HEK293 (cell line): ENCODE results near the gene NXN.

Source experiments
- CTCF ChIA-PET: fragments of 350-600 bp; formaldehyde crosslinking; extraction: SDS; loops from one replicate; lab custom pipeline; 2021; ENCODE audit warnings: antibody characterized with exemption; lab: Yijun Ruan, JAX
- POLR2A ChIA-PET: fragments of 300-600 bp; formaldehyde crosslinking; extraction: SDS; loops from one replicate; lab custom pipeline; 2020; ENCODE audit warnings: antibody characterized with exemption, inconsistent platforms; lab: Yijun Ruan, JAX
- H3K27ac ChIP-seq: fragments of 200-500 bp; sonication (Bioruptor generic); 2 replicates; pipeline ENCODE4 v1.5.1; 2014; ENCODE audit warnings: low read depth, low read length, control low read depth, inconsistent platforms; ENCODE audit errors: extremely low read depth
- H3K36me3 ChIP-seq, 2 experiments: fragments of 200-500 bp in 1 of 2; sonication (Bioruptor generic) in 1 of 2; 1 replicate in 1 of 2; 2 replicates in 1 of 2; pipeline ENCODE4 v1.5.1; 2014 to 2017; ENCODE audit warnings: inconsistent platforms in 2 of 2, low read length in 2 of 2; ENCODE audit not compliant: control insufficient read depth in 2 of 2, insufficient read depth in 1 of 2
- H3K4me1 ChIP-seq: fragments of 200-500 bp; sonication (Bioruptor generic); 2 replicates; pipeline ENCODE4 v1.5.1; 2014; ENCODE audit warnings: mild to moderate bottlenecking, low read length, inconsistent platforms; ENCODE audit not compliant: control insufficient read depth, insufficient read depth
- H3K4me3 ChIP-seq: 2 replicates; pipeline ENCODE4 v1.5.1; 2011; ENCODE audit warnings: low read depth, mild to moderate bottlenecking, control low read depth, low read length, moderate library complexity
- H3K9me3 ChIP-seq: fragments of 200-500 bp; sonication (Bioruptor generic); 2 replicates; pipeline ENCODE4 v1.5.1; 2014; ENCODE audit warnings: low read depth, low read length, inconsistent platforms; ENCODE audit not compliant: control insufficient read depth, insufficient read depth
- EGR2 ChIP-seq: fragments of 450-650 bp; formaldehyde crosslinking; IDR thresholded peaks from 2 replicates; pipeline ENCODE4 v1.5.1; 2016; ENCODE audit warnings: low read depth, missing biosample characterization, missing genetic modification characterization
- REPIN1 ChIP-seq: fragments of 450-650 bp; formaldehyde crosslinking; IDR thresholded peaks from 2 replicates; pipeline ENCODE4 v1.5.1; 2017; ENCODE audit warnings: missing biosample characterization, missing genetic modification characterization, low read depth
- YY1 ChIP-seq: fragments of 450-650 bp; formaldehyde crosslinking; IDR thresholded peaks from 2 replicates; pipeline ENCODE4 v1.5.1; 2018; ENCODE audit warnings: missing biosample characterization, missing genetic modification characterization
- ZBTB1 ChIP-seq: fragments of 450-650 bp; formaldehyde crosslinking; IDR thresholded peaks from 2 replicates; pipeline ENCODE4 v1.5.1; 2016; ENCODE audit warnings: missing biosample characterization, missing genetic modification characterization
- ZBTB17 ChIP-seq: fragments of 450-650 bp; formaldehyde crosslinking; IDR thresholded peaks from 2 replicates; pipeline ENCODE4 v1.5.1; 2016; ENCODE audit warnings: missing biosample characterization, missing genetic modification characterization
- ZBTB21 ChIP-seq: fragments of 450-650 bp; formaldehyde crosslinking; IDR thresholded peaks from 2 replicates; pipeline ENCODE4 v1.5.1; 2017; ENCODE audit warnings: missing biosample characterization, missing genetic modification characterization
- ZNF138 ChIP-seq: fragments of 450-650 bp; formaldehyde crosslinking; IDR thresholded peaks from 2 replicates; pipeline ENCODE4 v1.5.1; 2016; ENCODE audit warnings: missing biosample characterization, missing genetic modification characterization, borderline replicate concordance
- ZNF391 ChIP-seq: fragments of 450-650 bp; formaldehyde crosslinking; IDR thresholded peaks from 2 replicates; pipeline ENCODE4 v1.5.1; 2016; ENCODE audit warnings: low read depth, missing biosample characterization, missing genetic modification characterization, borderline replicate concordance
- ZNF394 ChIP-seq: fragments of 450-650 bp; formaldehyde crosslinking; IDR thresholded peaks from 2 replicates; pipeline ENCODE4 v1.5.1; 2016; ENCODE audit warnings: missing biosample characterization, missing genetic modification characterization, mild to moderate bottlenecking, moderate library complexity, borderline replicate concordance
- ZNF558 ChIP-seq: fragments of 450-650 bp; formaldehyde crosslinking; IDR thresholded peaks from 2 replicates; pipeline ENCODE4 v1.5.1; 2016; ENCODE audit warnings: missing biosample characterization, missing genetic modification characterization
- ZNF571 ChIP-seq: fragments of 450-650 bp; formaldehyde crosslinking; IDR thresholded peaks from 2 replicates; pipeline ENCODE4 v1.5.0; 2017; ENCODE audit warnings: missing biosample characterization, missing genetic modification characterization
- ZNF610 ChIP-seq: fragments of 450-650 bp; formaldehyde crosslinking; IDR thresholded peaks from 2 replicates; pipeline ENCODE4 v1.5.1; 2016; ENCODE audit warnings: missing biosample characterization, missing genetic modification characterization, borderline replicate concordance
- ZNF654 ChIP-seq: fragments of 450-650 bp; formaldehyde crosslinking; IDR thresholded peaks from 2 replicates; pipeline ENCODE4 v1.5.1; 2016; ENCODE audit warnings: low read depth, missing biosample characterization, missing genetic modification characterization
- ZNF830 ChIP-seq: fragments of 450-650 bp; IDR thresholded peaks from 2 replicates; pipeline ENCODE4 v1.5.0; 2018; ENCODE audit warnings: missing biosample characterization, missing genetic modification characterization, low read depth, mild to moderate bottlenecking, moderate library complexity
- TF ChIP-seq, protein P1 (sequence below): fragments of 450-650 bp; formaldehyde crosslinking; IDR thresholded peaks from 2 replicates; pipeline ENCODE4 v1.5.1; 2016; ENCODE audit warnings: missing biosample characterization, missing genetic modification characterization
- TF ChIP-seq, protein P2 (sequence below): fragments of 450-650 bp; formaldehyde crosslinking; IDR thresholded peaks from 2 replicates; pipeline ENCODE4 v1.5.1; 2016; ENCODE audit warnings: missing biosample characterization, missing genetic modification characterization
- TF ChIP-seq, protein P3 (sequence below): fragments of 450-650 bp; formaldehyde crosslinking; IDR thresholded peaks from 2 replicates; pipeline ENCODE4 v1.5.1; 2016; ENCODE audit warnings: missing biosample characterization, missing genetic modification characterization, borderline replicate concordance
- TF ChIP-seq, protein P4 (sequence below): fragments of 450-650 bp; formaldehyde crosslinking; IDR thresholded peaks from 2 replicates; pipeline ENCODE4 v1.5.1; 2016; ENCODE audit warnings: missing biosample characterization, missing genetic modification characterization
- TF ChIP-seq, protein P5 (sequence below): fragments of 450-650 bp; formaldehyde crosslinking; IDR thresholded peaks from 2 replicates; pipeline ENCODE4 v1.5.1; 2016; ENCODE audit warnings: missing biosample characterization, missing genetic modification characterization

Gene NXN

DNA sequence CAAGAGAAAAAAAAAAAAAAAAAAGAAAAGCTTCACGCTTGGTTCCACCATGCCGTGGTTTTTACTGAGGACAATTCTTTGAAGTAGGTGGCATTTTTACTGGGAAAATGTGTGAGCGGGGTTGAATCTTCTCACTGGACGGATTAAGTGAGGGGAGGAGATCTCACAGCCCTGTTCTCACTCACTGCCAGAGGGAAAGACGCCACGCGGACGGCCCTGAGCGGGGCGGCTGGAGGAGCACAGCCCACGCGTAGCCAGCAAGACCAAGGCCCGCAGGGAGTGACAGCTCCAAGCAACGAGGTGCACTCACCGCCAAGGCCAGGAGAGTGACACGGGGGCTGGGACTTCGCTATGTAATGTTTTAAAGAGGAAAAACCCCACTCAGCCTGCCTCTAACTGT is 154.4 kb downstream of the NXN start:
- Histone ChIP-seq H3K4me3 (no peak overlapping the region), H3K36me3 (peaks cover 0 to 8% of the 10 kb centered on the region in 2 experiments; a peak in 1 of 3 replicates), H3K27ac (no peak overlapping the region), H3K4me1 (no peaks in the 10 kb centered on the region), H3K9me3 (no peaks in the 10 kb centered on the region)
- TF ChIP-seq EGR2 (tag by site-specific recombination) (peak; percentile 45; the same call in 1 of the 2 replicates), ZNF138 (tag by site-specific recombination) (no peak), ZNF654 (tag by site-specific recombination) (no peak)
- CTCF ChIA-PET: no interaction called here
- POLR2A ChIA-PET: no interaction called here

DNA sequence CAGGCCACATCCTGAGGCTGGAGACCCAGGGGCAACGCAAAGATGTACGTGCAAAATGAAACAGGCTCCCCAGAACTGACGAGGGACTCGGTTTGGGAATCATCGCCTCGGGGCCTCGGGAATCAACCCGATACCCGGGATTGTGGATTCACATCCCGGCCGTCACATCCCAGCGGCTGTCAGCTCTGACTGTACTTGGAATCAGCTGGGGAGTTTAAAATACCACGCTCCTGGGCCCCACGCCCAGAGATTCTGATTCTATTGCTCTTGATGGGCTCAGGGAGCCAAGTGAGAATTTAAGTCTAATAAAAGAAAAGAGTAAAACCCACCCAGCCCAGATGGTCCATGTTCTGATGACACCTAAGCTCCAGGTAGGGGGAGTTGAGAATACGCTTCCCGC is 155.2 kb downstream of the NXN start:
- ChIA-PET POLR2A (no interaction called here), CTCF (interaction anchor here (0.6 kb wide), 1 partner anchor 136 kb away, joined by 3 read pairs; no protein-coding TSS in a partner anchor)
- Histone ChIP-seq H3K36me3 (peaks cover 0 to 17% of the 10 kb centered on the region in 2 experiments; a peak in 1 of 3 replicates), H3K4me1 (no peaks in the 10 kb centered on the region), H3K4me3 (no peak overlapping the region), H3K27ac (no peak overlapping the region), H3K9me3 (no peaks in the 10 kb centered on the region)
- TF ChIP-seq ZNF610 (no peak), ZBTB17 (tag by site-specific recombination) (no peak), ZNF571 (no peak), ZNF391 (tag by site-specific recombination) (no peak), ZBTB21 (tag by site-specific recombination) (no peak), YY1 (tag by site-specific recombination) (no peak)
- TF ChIP-seq, protein P1, sequence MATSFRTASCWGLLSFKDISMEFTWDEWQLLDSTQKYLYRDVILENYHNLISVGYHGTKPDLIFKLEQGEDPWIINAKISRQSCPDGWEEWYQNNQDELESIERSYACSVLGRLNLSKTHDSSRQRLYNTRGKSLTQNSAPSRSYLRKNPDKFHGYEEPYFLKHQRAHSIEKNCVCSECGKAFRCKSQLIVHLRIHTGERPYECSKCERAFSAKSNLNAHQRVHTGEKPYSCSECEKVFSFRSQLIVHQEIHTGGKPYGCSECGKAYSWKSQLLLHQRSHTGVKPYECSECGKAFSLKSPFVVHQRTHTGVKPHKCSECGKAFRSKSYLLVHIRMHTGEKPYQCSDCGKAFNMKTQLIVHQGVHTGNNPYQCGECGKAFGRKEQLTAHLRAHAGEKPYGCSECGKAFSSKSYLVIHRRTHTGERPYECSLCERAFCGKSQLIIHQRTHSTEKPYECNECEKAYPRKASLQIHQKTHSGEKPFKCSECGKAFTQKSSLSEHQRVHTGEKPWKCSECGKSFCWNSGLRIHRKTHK (tag by site-specific recombination): no peak
- TF ChIP-seq, protein P2, sequence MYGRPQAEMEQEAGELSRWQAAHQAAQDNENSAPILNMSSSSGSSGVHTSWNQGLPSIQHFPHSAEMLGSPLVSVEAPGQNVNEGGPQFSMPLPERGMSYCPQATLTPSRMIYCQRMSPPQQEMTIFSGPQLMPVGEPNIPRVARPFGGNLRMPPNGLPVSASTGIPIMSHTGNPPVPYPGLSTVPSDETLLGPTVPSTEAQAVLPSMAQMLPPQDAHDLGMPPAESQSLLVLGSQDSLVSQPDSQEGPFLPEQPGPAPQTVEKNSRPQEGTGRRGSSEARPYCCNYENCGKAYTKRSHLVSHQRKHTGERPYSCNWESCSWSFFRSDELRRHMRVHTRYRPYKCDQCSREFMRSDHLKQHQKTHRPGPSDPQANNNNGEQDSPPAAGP: no peak

DNA sequence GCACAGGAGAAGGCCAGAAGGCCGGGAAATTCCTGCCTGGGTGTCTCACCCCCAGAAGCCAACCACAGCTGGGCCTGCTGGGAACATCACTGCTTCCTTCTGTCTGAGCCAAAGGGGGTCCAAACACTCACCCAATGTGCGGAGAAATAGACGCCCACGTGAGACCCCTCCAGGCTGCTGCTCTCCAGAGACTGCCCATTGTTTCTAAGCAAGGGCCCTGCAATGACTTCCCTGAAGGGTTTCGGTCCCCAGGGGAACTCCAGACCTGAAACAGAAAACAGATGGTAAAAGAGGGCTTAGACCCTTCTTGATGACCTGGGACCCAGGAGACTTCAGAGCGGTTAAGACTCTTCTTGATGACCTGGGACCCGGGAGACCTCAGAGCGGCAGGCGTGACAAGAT is 156.1 kb downstream of the NXN start:
- Histone ChIP-seq H3K36me3 (peaks cover 0 to 19% of the 10 kb centered on the region in 2 experiments; a peak in 1 of 3 replicates), H3K9me3 (no peaks in the 10 kb centered on the region), H3K4me1 (no peaks in the 10 kb centered on the region), H3K27ac (no peak overlapping the region), H3K4me3 (no peak overlapping the region)
- ChIA-PET POLR2A (no interaction called here), CTCF (no interaction called here)
- TF ChIP-seq, protein P3, sequence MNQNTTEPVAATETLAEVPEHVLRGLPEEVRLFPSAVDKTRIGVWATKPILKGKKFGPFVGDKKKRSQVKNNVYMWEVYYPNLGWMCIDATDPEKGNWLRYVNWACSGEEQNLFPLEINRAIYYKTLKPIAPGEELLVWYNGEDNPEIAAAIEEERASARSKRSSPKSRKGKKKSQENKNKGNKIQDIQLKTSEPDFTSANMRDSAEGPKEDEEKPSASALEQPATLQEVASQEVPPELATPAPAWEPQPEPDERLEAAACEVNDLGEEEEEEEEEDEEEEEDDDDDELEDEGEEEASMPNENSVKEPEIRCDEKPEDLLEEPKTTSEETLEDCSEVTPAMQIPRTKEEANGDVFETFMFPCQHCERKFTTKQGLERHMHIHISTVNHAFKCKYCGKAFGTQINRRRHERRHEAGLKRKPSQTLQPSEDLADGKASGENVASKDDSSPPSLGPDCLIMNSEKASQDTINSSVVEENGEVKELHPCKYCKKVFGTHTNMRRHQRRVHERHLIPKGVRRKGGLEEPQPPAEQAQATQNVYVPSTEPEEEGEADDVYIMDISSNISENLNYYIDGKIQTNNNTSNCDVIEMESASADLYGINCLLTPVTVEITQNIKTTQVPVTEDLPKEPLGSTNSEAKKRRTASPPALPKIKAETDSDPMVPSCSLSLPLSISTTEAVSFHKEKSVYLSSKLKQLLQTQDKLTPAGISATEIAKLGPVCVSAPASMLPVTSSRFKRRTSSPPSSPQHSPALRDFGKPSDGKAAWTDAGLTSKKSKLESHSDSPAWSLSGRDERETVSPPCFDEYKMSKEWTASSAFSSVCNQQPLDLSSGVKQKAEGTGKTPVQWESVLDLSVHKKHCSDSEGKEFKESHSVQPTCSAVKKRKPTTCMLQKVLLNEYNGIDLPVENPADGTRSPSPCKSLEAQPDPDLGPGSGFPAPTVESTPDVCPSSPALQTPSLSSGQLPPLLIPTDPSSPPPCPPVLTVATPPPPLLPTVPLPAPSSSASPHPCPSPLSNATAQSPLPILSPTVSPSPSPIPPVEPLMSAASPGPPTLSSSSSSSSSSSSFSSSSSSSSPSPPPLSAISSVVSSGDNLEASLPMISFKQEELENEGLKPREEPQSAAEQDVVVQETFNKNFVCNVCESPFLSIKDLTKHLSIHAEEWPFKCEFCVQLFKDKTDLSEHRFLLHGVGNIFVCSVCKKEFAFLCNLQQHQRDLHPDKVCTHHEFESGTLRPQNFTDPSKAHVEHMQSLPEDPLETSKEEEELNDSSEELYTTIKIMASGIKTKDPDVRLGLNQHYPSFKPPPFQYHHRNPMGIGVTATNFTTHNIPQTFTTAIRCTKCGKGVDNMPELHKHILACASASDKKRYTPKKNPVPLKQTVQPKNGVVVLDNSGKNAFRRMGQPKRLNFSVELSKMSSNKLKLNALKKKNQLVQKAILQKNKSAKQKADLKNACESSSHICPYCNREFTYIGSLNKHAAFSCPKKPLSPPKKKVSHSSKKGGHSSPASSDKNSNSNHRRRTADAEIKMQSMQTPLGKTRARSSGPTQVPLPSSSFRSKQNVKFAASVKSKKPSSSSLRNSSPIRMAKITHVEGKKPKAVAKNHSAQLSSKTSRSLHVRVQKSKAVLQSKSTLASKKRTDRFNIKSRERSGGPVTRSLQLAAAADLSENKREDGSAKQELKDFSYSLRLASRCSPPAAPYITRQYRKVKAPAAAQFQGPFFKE: no peak
- TF ChIP-seq ZBTB1 (tag by site-specific recombination): no peak
- TF ChIP-seq, protein P2: no peak
- no peak for TF ChIP-seq ZNF830 (tag by site-specific recombination)
- TF ChIP-seq ZNF394: no peak
- TF ChIP-seq, protein P4, sequence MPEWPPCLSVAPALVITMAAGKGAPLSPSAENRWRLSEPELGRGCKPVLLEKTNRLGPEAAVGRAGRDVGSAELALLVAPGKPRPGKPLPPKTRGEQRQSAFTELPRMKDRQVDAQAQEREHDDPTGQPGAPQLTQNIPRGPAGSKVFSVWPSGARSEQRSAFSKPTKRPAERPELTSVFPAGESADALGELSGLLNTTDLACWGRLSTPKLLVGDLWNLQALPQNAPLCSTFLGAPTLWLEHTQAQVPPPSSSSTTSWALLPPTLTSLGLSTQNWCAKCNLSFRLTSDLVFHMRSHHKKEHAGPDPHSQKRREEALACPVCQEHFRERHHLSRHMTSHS (tag by site-specific recombination): no peak
- no peak for TF ChIP-seq ZNF558 (tag by site-specific recombination)
- TF ChIP-seq, protein P5, sequence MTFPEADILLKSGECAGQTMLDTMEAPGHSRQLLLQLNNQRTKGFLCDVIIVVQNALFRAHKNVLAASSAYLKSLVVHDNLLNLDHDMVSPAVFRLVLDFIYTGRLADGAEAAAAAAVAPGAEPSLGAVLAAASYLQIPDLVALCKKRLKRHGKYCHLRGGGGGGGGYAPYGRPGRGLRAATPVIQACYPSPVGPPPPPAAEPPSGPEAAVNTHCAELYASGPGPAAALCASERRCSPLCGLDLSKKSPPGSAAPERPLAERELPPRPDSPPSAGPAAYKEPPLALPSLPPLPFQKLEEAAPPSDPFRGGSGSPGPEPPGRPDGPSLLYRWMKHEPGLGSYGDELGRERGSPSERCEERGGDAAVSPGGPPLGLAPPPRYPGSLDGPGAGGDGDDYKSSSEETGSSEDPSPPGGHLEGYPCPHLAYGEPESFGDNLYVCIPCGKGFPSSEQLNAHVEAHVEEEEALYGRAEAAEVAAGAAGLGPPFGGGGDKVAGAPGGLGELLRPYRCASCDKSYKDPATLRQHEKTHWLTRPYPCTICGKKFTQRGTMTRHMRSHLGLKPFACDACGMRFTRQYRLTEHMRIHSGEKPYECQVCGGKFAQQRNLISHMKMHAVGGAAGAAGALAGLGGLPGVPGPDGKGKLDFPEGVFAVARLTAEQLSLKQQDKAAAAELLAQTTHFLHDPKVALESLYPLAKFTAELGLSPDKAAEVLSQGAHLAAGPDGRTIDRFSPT: no peak
- no peak for TF ChIP-seq REPIN1 (tag by site-specific recombination)
